Nucleus accumbens (tissue), 56 donors: Measurements from ENCODE around the gene PARVG.

Experiments
- DNase-seq, 56 donors: peaks; one replicate each; lab custom pipeline; 2025; lab: John Stamatoyannopoulos, UW

The PARVG gene

GRCh38 chr22:44207981-44208317 is 27.2 kb downstream of the PARVG start:
- DNase-seq: no peak

GRCh38 chr22:44209343-44209742 is 28.6 kb downstream of the PARVG start:
- no peak for DNase-seq

- DNase-seq: no peak
These were observed 30.0 kb downstream of the PARVG start for GRCh38 chr22:44210722-44211121.

GRCh38 chr22:44211256-44211945 is 30.7 kb downstream of the PARVG start:
- no peak for DNase-seq

- no peak for DNase-seq
These were observed 31.5 kb downstream of the PARVG start for GRCh38 chr22:44211946-44212930.

GRCh38 chr22:44212936-44213335 is 32.2 kb downstream of the PARVG start:
- no peak for DNase-seq

- DNase-seq: no peak
These were observed 32.8 kb downstream of the PARVG start for GRCh38 chr22:44213489-44214043.

- no peak for DNase-seq
These were observed 33.5 kb downstream of the PARVG start for GRCh38 chr22:44214187-44214586.

GRCh38 chr22:44214764-44215163 is 34.0 kb downstream of the PARVG start:
- no peak for DNase-seq

- DNase-seq: no peak
These were observed 34.6 kb downstream of the PARVG start for GRCh38 chr22:44215287-44215686.

GRCh38 chr22:44217346-44217745 is 36.6 kb downstream of the PARVG start:
- DNase-seq: no peak

GRCh38 chr22:44218071-44218470 is 37.3 kb downstream of the PARVG start:
- no peak for DNase-seq

GRCh38 chr22:44219101-44219870 is 38.6 kb downstream of the PARVG start:
- no peak for DNase-seq

- DNase-seq: no peak
These were observed 40.3 kb downstream of the PARVG start for GRCh38 chr22:44220727-44221680.

- no peak for DNase-seq
These were observed 41.2 kb downstream of the PARVG start for GRCh38 chr22:44221710-44222475.

GRCh38 chr22:44224166-44224565 is 43.4 kb downstream of the PARVG start:
- peak in 9 of 56 donors; percentile 7 to 42 (median 15) for DNase-seq

GRCh38 chr22:44225091-44225689 is 44.5 kb downstream of the PARVG start:
- no peak for DNase-seq

- no peak for DNase-seq
These were observed 45.1 kb downstream of the PARVG start for GRCh38 chr22:44225812-44226211.
